AG20443 (cell line): Measurements from ENCODE around the gene TRIM27.
"Not testable (repeated sequence)": the region's sequence is repeated elsewhere in the genome, so short reads cannot be mapped to it uniquely, and the experiment has no call there.

ENCODE experiments used
- DNase-seq: peaks from one replicate; pipeline ENCODE4 v3.0.0; 2012; ENCODE audit warnings: low spot score, mixed read lengths

TRIM27 gene

DNA sequence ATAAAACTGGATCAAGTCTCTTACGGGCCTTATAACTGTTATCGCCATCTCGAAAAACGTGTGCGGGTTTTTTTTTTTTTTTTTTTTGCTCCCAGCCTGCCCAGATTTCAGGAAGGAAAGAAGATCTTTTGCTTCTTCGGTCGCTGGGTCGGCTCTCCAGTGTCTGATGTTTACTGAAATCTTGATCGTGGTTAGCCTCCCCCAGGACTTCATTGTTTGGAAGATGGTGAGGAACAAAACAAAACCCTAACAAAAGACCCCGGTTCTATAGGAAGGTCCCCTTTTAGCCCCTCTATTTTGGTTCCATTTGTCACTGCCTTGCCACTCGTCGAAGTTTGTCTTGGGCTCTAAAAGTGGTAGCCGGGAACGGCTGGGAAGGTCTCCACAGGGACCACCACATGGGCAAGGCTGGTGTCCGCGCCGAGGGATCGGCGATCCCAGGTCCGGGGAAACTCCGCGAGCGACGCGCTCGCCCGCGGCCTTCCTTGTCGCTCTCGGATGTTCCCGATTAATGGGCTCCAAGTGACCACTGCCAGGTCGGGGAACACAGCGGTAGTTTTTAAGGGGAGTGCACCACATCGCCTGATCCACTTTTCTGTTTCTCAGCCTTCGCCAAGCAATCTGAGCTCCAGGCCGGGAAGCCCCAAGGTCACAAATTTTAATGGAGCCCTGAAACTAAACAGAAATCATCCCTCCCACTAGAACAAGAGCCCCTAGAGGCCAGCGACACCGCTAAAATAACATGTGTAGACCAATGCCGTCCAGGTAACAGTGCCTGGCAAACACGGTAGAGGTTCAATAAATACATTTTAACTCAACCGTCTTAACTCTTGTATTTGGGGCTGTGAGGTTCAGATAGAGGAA, 27.0 kb downstream of the TRIM27 start:
- DNase-seq, result peak; percentile 56

DNA sequence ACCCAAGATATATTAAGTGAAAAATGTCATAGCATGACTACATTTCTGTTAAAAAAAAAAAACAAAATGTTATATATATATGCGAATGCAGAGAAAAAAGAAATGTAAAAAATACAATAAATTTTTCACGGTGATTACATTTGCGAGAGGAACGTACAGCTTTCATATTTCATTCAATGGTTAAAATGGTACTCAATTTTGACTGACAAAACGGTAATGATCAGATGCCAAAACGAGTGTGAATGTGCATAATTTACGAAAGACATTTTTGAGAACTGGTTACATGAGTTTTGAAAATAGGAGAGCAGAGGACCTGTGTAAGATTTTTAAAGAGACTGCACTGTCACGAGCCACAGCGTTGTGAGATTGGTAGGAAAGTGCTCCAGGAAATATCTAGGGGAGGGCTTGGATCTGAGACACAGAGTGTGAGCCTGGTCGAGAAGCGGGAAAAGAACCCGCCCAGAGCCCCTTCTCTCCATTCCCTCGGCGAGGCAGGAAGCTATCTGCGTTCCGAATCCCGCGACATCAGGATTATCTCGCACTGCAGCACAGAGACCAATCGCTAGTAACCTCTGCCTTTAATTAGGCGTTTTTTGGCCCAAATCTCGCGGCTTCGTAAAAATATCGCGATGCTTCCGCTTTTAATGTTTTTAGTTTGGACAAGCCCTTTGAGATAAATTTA, 28.5 kb downstream of the TRIM27 start:
- DNase-seq, result peak; percentile 93

DNA sequence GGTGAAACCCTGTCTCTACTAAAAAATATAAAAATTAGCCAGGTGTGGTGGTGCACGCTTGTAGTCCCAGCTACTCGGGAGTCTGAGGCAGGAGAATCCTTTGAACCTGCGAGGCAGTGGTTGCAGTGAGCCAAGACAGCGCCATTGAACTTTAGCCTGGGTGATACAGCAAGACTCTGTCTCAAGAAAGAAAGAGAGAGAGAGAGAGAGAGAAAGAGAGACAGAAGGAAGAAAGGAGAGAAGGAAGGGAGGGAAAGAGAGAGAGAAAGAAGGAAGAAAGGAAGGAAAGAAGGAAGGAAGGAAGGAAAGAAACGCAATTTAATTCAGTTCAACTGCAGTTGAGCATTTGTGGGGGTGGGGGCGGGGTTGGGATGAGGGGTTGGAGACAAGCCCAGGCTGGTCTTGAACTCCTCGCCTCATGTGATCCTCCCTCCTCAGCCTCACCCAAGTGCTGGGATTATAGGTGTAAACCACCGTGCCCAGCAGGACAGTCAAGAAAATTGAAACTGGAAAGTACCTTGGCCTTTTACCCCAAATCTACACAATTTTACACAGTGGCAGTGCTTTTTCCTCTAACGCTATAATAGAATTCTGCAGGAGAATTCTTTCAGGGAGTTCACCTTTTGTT, 30.5 kb downstream of the TRIM27 start:
- DNase-seq, result no peak

GRCh38 chr6:28892525-28892924, 31.3 kb downstream of the TRIM27 start:
- no peak for DNase-seq

GRCh38 chr6:28887796-28888496, 35.8 kb downstream of the TRIM27 start:
- no peak for DNase-seq

- no peak for DNase-seq
Measured at GRCh38 chr6:28886079-28886439, 37.7 kb downstream of the TRIM27 start.

- no peak for DNase-seq
Measured at GRCh38 chr6:28884423-28885131, 39.2 kb downstream of the TRIM27 start.

DNA sequence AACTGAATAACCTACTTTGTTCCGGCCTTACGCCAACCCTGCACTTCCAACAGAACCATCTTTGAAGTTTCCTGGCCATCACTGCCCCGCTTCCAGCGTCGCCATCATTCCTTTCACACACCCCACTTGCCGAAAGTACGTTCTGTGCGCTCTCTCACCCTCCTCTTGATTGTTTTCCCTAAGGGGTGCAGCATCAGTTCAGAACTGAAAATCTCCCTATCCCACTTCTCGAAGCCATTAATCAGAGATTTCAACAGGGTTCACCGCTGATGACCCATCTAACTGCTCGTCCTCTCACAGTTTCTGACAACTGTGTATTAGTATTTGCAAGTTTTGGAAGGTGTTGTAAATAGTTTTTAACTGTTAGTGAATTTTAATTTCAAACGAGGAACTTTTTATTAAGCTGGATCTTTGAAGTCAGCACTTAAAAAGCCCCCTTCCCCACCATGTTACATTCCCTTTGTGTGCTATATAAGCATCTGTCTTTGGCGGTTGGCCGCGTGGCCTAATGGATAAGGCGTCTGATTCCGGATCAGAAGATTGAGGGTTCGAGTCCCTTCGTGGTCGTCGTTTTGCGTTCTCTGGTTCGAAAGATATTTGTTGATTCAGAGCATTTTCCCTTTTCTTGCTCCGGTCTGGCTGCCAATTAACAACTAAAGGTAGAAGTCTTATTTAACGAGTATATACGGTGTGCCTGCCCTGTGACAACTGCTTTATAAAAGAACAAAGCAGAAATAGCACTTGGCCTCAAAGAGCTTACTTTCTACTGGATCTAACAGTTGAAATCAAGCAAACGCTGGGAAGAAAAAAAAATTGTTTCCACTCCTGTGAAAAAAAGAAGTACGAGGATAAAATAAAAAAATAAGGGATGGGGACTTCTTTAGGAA, 42.6 kb downstream of the TRIM27 start:
- peak; percentile 64 for DNase-seq

- no peak for DNase-seq
Measured at GRCh38 chr6:28880519-28880893, 43.3 kb downstream of the TRIM27 start.

GRCh38 chr6:28876710-28877109, 47.1 kb downstream of the TRIM27 start:
- no peak for DNase-seq

DNA sequence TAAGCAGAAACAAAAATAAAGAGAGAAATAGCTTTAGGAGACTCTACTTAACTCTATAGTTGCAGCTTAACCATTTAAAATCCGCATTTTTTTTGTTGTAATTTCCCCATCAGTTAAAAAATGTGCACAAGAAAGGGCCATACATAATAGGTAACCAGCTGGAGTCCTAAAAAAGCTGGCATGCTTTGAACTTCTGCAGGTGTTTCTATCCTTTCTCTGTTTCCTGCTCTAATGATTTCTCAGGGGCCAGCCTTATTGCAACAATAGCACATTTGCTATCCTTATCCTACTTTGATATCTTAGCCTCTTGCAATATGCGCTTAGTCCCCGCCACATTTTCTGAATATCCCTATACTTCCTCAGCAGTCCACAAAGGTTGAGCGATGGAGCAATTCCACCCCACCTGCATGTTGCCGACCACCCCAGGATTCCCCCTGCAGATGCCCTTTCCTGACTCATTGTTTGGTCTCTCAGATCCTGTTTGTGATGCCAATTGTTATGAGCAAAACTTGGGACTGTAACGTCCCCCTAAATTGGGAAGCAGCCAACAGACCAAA, 48.5 kb downstream of the TRIM27 start:
- no peak for DNase-seq

- DNase-seq, result not testable (repeated sequence)
Measured at GRCh38 chr6:28872157-28872817, 51.5 kb downstream of the TRIM27 start.

DNA sequence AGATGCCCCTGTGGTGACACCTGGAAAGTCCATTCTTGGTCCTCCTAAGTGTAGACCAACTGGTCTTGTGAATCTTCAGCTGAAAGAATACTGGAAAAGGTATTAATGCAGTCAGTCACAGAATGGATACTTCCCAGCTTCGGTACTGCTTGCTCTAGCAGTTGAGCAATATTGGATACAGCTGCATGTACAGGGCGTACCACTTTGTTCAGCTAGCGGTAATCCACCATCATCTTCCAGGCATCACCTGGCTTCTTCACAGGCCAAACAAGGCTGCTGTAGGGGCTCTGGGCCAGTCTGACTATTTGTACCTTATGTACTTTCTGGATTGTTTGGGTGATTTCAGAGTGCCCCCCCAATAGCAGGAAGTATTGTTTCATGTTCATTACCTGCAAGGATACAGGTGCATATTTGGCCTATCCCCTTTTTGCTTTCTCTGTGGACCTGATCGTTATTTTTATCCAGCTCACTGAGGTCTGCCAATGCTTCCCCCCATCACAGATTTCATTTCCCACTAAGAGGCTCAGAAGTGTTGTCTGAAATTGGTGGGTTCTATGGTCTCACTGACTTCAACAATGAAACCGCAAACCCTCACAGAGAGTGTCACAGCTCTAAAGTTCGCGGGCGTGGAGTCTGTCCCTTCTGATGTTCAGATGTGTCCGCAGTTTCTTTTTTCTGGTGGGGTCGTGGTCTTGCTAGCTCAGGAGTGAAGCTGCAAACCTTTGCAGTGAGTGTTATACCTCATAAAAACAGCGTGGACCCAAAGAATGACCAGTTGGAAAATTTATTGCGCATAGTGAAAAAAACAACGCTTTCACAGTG, 52.2 kb downstream of the TRIM27 start:
- DNase-seq, result no peak

GRCh38 chr6:28868873-28869272, 54.9 kb downstream of the TRIM27 start:
- no peak for DNase-seq

DNA sequence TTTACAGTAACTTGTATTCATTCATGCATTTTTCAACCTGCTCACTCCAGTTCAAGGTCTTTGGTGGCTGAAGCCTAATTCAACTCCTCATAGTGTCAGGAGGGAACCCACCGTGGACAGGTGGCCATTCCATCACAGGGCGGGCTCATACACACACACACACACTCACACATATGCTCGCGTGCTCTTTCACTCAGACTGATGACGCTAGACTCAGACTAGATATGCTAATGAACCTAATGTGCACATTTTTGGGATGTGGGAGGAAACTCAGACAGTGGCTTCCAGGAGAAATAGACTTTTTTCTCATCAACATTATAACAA, 56.7 kb downstream of the TRIM27 start:
- peak; percentile 12 for DNase-seq

DNA sequence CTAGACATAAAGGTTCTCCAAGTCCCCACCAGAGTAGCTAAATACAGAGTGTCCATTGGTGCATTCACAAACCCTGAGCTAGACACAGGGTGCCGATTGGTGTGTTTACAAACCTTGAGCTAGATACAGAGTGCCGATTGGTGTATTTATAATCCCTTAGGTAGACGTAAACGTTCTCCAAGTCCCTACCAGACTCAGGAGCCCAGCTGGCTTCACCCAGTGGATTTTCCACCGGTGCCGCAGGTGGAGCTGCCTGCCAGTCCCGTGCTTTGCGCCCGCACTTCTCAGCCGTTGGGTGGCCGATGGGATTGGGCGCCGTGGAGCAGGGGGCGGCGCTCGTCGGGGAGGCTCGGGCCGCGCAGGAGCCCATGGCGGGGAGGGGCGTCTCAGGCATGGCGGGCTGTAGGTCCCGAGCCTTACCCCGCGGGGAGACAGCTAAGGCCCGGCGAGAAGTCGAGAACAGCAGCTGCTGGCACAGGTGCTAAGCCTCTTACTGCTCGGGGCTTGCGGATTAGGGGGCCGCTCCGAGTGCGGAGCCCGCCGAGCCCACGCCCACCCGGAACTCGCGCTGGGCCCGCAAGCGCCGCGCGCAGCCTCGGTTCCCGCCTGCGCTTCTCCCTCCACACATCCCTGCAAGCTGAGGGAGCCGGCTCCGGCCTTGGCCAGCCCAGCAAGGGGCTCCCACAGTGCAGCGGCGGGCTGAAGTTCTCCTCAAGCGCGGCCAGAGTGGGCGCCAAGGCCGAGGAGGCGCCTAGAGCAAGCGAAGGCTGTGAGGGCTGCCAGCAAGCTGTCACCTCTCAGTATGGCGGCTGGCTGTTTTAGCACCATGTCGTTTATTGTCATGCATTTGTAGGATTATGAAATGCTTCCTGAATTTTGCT, 57.3 kb downstream of the TRIM27 start:
- DNase-seq, result peak; percentile 18

GRCh38 chr6:28865401-28866204, 58.2 kb downstream of the TRIM27 start:
- no peak for DNase-seq
